HG03135 (cell line): ENCODE results near the gene ZC3H14.

Experiments
- ATAC-seq: cut with Tn5 transposase; IDR thresholded peaks from one replicate; pipeline ENCODE4 v1.9.1; 2021; ENCODE audit warnings: mild to moderate bottlenecking, moderate library complexity; ENCODE audit not compliant: unreplicated experiment

The ZC3H14 gene

DNA sequence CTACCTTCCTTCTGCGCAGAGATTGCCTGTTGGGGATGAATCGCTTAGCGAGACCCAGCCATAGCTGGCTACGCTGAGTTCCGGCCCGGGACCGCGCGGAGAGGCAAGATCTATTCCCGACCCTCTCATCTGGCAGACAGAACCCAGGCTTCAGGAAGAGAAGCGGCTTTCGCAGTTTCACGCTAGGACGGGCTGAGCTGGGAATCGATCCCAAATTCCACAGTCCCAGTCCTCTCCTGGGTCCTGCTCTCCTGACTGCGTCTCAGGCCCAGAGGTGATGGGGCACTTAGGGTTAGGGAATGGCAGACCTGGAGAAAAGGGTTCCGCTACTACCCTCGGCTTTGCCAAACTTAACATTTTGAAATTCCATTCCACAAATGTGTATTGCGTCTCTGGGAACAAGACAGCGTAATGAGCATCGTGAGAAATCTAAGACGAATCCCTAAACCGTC is 10.8 kb upstream of the ZC3H14 start:
- ATAC-seq: no peak

DNA sequence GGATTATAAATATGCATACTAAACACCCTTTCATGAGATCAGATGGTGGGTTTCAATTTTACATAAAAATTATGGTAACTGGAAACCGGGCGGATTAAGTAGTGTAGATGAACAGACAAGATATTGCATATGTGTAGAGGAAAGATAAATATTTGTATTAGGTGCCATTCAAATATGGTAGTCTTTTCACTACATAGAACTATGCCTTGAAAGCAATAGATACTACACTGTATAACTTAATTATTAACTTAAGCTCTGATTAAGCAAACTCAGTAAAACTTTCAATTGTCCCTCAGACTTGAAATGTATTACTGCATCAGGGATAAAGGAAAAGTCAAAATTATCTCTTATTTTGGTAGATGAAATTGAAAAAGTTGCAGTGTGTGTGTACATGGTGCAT is 10.0 kb upstream of the ZC3H14 start:
- no peak for ATAC-seq

DNA sequence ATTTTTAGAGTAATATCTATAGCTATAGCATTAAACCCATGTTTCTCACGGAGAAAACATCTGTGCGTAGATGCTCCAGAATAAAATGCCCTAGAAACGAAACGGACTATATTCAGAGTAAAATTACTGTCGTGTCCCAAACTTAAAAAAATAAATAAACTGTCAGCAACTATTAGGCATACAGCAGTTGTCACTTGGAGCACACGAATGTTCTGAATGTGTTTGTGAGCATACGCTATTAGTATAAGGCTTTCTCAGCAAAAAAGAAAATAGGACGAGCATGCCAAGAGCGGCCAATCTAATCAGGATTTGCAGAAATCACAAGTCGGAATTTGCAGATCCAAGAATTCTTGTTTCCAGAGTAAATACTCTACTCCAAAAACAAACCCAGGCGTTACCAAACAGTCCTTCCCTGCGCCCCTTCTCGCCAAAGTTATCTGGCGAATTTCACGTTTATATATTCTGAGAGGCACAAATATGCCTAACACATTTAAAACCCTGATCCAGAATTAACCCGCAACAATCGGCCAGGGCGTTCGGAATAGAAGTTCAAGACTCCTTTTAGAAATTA is 8.9 kb upstream of the ZC3H14 start:
- ATAC-seq: no peak

DNA sequence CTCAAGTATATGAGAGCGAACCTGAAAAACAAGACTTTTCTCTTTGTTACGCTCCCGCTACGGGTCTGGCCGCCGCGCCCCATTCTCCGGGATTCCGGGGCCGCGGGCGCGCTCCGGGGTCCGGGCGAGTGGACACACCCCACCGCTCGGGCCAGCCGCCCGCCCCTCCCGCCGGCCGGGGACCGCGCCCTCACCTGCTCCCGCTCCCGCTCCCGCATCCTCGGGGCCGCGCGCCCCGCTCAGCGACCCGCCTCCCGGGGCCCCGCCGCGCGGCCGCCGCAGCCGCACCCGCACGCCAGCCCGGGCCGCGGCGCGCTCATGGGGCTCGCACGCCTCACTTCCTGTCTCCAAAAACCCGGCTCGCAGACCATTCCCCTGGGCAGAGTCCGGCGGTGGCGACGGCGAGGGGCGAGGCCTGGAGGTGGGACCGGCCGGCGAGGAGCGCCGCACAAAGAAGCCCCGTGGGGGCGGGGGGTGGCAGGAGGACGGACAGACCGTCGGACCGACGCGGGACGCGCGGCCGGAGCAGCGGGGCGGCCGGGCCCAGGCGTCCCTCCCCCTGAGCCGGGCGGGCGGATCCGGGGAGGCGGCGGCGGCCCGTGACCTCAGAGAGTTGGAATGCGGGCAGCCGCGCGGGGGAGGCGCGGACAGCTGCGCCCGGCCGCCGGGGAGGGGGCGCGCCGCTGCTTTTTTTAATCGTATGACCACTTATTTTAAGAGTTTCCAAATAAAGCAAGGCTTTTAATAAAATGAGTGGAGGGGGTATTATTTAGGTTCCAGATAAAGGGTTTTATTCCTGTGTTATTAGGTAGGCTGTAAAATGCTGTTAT is 8.2 kb upstream of the ZC3H14 start, which contains the start of gene PTPN21:
PTPN21 (minus strand) TSS at position 551 of the 830 bp plus-strand sequence. CDS start 4,590 bp downstream, outside the sequence.
- no peak for ATAC-seq

DNA sequence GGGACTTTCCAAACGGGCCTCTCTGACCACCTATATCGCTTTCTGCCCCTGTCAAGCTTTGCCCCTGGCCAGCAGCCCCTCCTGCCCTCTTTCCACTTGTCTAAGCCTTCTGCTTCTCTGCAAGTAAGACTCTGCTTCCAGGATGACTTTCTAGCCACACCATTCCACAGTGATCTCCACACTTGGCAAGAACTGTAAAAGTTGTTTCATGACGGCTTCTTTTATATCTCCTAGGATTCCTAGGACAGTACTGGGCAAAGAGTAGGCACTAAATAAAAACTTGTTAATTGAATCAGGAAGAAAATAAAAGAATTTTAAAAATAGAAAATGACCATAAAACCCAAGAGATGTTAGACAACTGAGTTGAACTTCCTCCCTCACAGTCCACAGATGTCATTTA is 6.3 kb upstream of the ZC3H14 start:
- no peak for ATAC-seq

DNA sequence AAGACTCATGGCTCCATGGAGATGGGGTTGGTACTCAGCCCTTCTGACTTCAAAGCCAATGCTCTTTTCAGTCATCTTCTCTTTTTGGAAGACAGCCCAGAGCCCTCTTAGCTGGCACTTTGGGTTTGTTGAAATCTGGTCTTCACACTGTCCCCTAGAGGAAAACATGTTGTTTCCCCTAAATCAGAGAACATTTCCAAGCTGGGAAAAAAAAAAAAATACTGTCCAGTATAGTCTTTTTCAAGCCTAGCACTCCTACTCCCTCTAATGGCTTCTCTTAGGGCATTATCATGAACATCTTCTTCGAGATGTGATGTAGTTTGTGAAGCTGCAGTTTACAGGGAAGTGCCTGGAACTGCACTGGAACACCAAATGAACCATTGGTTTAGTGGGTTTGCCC is 3.0 kb upstream of the ZC3H14 start:
- ATAC-seq: no peak

DNA sequence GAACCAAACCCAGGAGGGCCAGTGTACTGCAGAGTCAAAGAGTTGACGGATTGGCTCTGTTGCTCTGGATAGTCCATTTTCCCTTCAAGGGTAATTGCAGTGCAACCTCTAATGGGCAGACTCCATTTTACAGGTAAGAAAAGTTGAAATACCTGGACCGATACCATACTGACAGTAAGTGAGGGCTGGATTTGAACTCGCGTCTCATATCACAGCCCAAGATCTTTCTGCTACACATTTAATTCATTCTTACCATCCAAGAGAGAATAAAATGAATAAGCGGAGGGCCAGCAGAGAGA is 356 bp upstream of the ZC3H14 start:
- no peak for ATAC-seq

DNA sequence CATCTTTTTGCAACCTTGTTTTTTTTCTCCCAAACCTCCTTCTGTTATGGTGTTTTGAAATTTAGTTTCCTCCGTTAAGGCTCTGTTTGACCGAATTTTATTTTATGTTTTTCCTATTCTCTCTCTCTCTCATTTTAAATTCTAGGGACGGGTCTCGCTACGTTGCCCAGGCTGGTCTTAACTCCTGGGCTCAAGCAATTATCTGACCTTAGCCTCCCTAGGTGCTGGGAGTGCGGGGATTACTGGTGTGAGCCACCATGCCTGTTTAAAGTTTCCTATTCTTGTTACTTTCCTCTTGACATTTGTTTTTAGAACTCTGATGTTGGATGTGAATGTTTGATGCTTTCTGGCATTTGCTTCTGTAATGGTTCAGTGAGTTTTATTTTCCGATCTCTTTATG is 1.0 kb downstream of the ZC3H14 start:
- ATAC-seq: no peak

DNA sequence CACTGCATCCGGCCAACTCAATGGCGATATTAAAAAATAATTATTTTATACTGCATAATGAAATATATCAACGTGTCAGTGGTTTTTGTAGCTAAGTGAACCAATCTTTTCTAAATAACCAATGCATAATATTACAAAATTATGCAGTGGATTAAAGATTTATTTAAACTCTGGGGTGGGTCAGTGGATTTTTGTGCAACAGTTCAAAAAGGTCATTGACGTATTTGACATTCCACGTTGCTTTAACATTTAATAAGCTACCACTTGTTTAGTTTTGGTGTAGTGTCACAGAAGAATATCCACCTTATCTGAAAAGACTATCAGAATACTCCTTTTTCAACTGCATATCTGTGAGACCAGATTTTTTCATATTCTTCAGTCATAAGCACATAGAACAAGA is 2.6 kb downstream of the ZC3H14 start:
- ATAC-seq: no peak

DNA sequence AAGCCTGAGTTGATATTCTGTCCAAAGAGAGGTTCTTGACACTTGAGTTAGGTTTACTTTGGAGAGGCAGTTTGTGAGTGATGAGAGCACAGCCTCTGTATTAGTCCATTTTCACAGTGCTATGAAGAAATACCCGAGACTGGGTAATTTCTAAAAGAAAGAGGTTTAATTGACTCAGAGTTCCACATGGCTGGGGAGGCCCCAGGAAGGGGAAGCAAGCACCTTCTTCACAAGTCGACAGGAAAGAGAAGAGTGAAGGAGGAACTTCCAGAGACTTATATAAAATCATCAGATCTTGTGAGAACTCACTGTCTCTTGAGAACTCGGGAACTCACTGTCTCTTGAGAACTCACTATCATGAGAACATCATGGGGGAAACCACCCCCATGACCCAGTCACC is 5.4 kb downstream of the ZC3H14 start:
- no peak for ATAC-seq

DNA sequence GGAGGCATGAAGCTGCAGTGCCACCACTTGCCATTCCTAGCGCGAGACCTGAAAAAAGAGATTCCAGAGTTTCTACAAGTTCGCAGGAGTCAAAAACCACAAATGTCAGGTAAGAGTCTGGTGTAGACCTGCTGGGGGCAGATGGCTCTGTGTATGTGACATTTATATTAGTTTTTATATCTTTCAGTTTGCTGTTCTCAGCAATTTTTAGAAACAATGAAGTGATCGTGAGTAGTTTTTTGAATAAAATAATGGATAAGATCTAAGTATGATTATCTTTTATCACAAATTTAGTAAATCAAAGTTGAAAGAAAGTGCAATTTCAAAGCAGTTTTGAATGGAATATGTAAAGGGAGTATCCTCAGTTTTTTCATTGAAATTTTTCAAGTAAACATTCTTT is 9.3 kb downstream of the ZC3H14 start:
- no peak for ATAC-seq

DNA sequence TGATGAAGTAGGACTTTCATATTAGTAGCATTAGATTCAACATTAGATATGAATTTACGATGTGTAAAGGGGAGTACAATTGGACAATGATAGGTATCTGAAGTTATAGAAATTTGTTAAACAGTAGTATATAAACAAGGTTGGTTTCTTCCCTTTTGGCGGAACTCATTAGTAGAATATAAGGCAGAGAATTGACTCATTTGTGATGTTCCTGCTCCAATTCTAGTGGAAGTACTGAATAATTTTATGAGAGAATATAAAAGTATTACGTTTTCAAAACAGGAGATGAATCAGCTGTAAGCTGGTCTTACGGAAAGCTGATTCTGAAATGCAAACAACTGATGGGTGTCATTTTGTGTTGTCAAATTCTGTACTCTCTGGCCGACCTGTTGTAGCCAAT is 13.4 kb downstream of the ZC3H14 start:
- no peak for ATAC-seq

DNA sequence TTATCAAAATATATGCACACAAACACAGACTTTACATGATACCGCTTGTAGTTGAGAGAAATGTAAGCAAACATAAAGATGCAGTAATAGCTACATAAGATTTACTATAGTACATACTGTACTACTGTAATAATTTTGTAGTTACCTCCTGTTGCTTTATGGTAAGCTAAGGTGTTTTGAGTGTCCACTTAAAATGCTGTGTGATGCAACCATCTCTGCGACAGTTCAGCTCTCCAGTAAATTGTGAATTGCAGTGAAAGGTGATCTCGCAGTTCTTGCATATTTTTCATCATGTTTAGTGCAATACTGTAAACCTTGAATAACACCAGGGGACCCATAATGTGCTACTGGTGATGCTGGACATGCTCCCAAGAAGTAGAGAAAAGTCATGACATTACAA is 21.6 kb downstream of the ZC3H14 start:
- no peak for ATAC-seq

DNA sequence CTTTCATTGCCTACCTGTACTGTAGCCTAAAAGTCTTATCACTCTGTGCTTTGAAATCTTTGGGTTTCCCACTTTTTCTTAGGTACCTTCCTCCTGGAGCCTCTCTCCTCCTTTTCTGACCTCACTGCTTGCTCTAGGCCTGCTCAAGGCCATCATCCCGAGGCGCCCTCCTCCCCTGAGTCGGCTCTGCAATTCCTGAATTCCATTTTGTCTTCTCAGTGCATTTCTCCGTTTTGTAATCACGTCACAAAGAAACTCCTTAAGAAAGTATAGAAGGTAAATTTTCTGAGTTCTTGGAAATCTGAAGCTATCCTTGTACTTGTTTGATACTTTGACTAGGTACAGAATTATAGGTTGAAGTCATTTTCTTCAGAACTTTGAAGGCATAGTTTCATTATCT is 25.2 kb downstream of the ZC3H14 start:
- no peak for ATAC-seq

DNA sequence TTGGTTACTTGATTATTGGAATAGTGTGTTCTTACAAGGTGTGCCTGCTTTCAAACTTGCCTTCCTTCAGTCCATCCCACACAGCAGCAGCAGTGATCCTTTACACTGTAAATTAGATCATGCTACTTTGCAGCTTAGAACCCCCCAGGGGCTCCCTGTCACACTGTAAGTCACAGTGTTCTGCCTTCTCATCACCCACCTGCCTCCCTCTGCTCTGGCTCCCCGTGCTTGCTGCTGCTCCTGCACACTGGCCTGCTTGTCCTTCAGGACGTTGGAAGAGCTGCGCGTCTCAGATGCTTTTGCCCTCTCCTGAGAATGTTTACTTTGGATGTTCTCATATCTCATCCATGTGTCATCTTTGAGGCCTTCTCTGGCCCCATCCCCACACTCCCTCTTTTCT is 27.3 kb downstream of the ZC3H14 start:
- ATAC-seq: no peak

DNA sequence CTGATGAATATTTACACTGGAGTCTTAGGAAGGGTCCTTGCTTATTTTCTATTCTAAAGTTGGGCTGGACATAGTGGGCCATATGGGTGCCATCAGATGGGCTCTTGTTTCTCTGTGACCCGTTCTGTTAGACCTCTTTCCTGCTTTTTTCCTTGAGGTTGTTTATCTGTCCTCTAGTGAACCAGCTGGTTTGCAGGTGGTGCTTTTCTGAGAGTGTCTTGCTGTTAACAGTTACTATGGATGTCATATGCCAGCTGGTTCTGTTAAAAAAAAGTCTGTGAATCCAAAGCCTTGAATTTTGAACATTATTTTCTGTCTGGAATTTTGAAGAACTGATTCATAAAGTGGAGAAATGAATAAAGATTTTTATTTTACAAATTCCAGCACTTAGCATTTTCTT is 29.2 kb downstream of the ZC3H14 start:
- no peak for ATAC-seq

DNA sequence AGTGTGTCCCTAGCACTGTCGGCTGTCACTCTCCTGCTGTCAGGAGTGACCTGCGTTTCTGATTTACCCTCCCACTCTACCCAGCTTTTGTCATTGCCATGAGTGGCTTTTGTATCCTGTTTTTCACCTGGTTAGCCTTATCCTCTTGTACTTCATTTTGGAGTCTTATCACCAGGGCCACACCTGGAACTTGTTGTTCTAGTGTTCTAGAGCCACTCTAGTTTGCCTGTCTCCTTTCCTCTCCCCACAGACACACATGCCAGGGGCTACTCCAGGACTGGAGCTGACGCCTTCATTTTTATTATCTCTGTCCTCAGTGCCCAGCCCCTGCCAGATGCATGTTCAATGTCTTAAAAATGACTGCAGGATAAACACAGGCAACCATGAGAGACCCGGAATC is 34.2 kb downstream of the ZC3H14 start:
- ATAC-seq: no peak

DNA sequence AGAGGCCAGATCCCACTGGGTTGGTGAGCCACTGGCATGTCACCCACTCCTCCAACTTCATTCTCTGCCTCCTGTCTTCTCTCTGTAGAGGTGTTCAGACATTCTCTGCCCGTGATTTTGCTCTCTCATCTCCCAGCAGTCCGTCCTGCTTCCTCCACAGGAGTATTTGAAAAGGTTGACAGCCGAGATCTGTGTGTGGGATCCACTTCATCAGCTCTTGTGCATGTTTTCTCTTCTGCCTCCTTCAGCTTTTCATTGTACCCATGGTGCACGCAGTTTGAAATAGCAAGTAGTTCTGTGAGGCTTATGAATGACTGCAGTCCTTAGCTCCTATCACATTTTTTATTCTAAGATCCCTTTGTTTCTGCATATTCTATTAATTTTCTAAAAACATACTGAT is 34.8 kb downstream of the ZC3H14 start:
- no peak for ATAC-seq

DNA sequence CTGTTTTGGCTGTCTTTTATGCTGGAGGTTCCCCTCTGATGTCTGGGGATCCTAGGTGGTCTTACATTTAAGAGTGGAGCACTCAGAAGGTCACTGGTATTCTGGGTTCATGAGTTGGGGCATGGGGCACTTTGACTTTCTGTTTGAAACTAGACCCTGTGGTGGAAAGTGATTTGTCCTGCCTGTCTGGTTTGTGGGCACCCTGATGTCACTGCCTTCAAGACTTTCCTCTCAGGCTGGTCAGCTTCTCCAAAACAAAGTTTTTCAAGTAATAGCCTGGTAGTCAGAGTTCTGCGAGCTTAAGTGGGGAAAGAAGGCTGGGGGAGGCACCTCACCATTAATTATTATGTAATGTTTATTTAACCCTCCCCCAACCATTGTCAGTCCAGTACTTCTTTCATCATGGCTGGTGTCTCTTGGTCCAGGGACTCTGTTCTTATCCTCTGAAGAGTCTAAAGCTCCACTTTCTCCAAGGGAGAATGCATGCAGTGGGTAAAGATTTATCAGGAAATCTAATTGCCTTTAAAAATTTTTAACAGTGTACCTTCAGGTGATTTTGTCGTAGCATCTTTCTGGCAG is 35.3 kb downstream of the ZC3H14 start:
- ATAC-seq: no peak

DNA sequence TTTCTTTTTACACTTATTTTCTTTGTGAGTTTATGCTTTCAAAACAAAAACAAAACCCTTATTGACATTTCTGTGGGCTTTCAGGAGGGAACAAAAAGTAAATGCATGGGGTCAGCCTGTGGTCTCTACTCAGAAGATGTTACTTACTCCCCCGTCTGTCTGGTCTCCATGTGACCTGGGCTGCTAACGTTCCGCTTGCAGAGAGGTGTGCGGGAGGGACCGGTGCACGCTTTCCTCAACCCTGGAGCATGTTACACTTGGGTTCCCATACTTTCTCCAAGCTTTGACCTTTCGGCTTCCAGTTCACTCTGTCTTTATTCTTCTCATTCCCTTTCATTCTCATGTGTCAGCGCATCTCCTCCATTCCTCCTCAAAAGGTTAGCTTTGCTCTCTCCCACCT is 36.5 kb downstream of the ZC3H14 start:
- no peak for ATAC-seq

DNA sequence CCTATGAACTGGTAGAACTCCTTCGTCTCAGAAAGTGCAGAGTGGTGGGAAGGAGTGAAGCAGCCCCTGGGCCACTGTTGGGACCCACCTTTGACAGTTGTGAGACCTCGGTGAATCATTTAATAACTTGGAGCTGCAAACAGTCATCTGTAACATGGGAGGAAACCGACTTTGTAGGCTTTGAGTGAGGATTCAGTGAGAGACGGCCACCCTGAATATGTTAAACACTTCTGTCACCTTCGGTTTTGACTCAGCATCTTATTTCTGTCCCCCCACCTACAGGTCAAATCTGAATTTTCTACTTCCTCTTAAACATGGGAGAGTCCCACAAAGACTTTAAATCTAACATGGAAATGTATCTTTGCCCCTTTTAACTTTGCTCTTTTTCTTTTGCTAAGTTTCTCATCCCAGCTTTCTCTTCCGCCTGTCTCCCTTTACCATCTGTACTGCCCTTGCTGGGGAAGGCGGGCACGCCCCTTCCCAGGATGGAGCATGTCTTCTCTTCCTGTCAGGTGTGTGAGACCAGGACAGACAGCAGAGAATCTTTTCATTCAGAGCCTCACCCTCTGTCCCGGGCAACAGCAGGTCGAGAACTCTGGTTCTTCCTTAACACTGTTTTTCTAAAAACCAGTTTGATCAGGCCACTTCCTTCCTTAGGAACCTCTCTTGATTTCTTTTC is 37.1 kb downstream of the ZC3H14 start:
- ATAC-seq: peak; percentile 94

DNA sequence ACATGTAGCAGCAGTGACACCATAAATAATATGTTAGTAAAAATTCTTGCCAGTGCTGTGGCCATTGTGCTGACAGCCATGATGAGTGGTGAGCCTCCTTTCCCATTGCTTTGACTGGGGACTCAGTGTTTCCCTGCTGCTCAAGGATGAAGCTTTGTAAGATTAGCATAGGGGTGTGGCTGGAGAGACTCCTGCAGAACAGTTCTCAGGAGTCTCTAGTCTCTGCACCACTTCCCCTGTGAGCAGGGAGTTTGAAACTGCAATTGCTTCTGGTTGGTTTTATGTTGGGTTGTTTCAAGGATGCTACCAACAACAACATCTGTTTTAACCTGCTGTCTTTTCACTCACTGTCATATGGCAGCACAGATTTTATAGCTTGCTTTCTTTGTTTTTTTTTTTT is 41.4 kb downstream of the ZC3H14 start:
- ATAC-seq: no peak
